K562 (cell line): ENCODE results near the gene DGCR8. TPM values are rescaled to one million over a fixed set of nuclear protein-coding genes. Genes with fewer than 3 reads are reported as not detected.
A peak's percentile ranks its signal among the peaks of the same experiment; 100 is the strongest.

ENCODE experiments used
- ERF ChIP-seq: fragments of 450-650 bp; formaldehyde crosslinking; IDR thresholded peaks from 2 replicates; pipeline ENCODE4 v1.4.0; 2020; ENCODE audit warnings: mild to moderate bottlenecking, mixed read lengths
- MGA ChIP-seq: fragments of 450-650 bp; IDR thresholded peaks from 2 replicates; pipeline ENCODE4 v1.6.1; 2016; ENCODE audit warnings: mild to moderate bottlenecking, moderate library complexity
- PPARD ChIP-seq: fragments of 250-450 bp; sonication (Bioruptor Pico); IDR thresholded peaks from 2 replicates; pipeline ENCODE4 v1.8.0; 2022; ENCODE audit warnings: inconsistent platforms, mild to moderate bottlenecking, moderate library complexity
- PTBP1 ChIP-seq: fragments of 200-400 bp; formaldehyde crosslinking; IDR thresholded peaks from 2 replicates; pipeline ENCODE4 v1.6.1; 2017; ENCODE audit warnings: low read depth, low read length
- ZNF146 ChIP-seq: IDR thresholded peaks from one replicate; pipeline ENCODE4 v1.6.1; 2018; ENCODE audit warnings: missing compliant biosample characterization; ENCODE audit not compliant: unreplicated experiment
- ZNF239 ChIP-seq: fragments of 250-450 bp; sonication (Bioruptor Pico); IDR thresholded peaks from 2 replicates; pipeline ENCODE4 v1.4.0; 2020; ENCODE audit warnings: mild to moderate bottlenecking
- ZNF766 ChIP-seq: fragments of 200-800 bp; sonication (Bioruptor generic); conservative IDR thresholded peaks from 2 replicates; pipeline ENCODE4 v1.6.1; 2016; ENCODE audit warnings: missing genetic modification characterization, missing compliant biosample characterization
- polyA plus RNA-seq, 8 experiments: library from polyadenylated mRNA; depleted of rRNA in 4 of 8; stranded (reverse) in 5 of 8; unstranded in 3 of 8; fragments of >200 nt; fragmentation: Nextera tagmentation in 2 of 8; fragmentation: Illumina TruSeq in 1 of 8; extraction: Ambion mirVana in 2 of 8; extraction: Trizol in 1 of 8; gene quantifications; 2 replicates each; pipeline versions ENCODE4 v1.2.1 to v1.2.3, GENCODE V29; 2011 to 2014; ENCODE audit warnings: inconsistent platforms in 1 of 8, missing spikeins in 1 of 8
- total RNA-seq, 7 experiments: library from RNA; depleted of rRNA in 6 of 7; stranded (reverse); fragments of >200 nt in 6 of 7; fragmentation: Illumina TruSeq in 2 of 7; extraction: Trizol in 2 of 7; gene quantifications; 2 replicates each; pipeline versions ENCODE4 v1.2.1 to v1.2.3, GENCODE V29; 2011 to 2021; ENCODE audit warnings: low replicate concordance in 1 of 7
- TF ChIP-seq, protein P1 (sequence below): fragments of 200-800 bp; sonication (Bioruptor generic); IDR thresholded peaks from 2 replicates; pipeline ENCODE4 v1.6.1; 2017; ENCODE audit warnings: missing genetic modification characterization, missing compliant biosample characterization
- TF ChIP-seq, protein P2 (sequence below): fragments of 200-800 bp; sonication (Bioruptor generic); IDR thresholded peaks from 2 replicates; pipeline ENCODE4 v1.6.1; 2016; ENCODE audit warnings: missing genetic modification characterization, missing compliant biosample characterization

DGCR8 gene
- total and polyA plus RNA-seq, 9 of the 15 experiments (the other 6 are each of a cell fraction or from before 2014, with no cell fraction given) = 5.9 to 144 (median 80.1) TPM

DNA sequence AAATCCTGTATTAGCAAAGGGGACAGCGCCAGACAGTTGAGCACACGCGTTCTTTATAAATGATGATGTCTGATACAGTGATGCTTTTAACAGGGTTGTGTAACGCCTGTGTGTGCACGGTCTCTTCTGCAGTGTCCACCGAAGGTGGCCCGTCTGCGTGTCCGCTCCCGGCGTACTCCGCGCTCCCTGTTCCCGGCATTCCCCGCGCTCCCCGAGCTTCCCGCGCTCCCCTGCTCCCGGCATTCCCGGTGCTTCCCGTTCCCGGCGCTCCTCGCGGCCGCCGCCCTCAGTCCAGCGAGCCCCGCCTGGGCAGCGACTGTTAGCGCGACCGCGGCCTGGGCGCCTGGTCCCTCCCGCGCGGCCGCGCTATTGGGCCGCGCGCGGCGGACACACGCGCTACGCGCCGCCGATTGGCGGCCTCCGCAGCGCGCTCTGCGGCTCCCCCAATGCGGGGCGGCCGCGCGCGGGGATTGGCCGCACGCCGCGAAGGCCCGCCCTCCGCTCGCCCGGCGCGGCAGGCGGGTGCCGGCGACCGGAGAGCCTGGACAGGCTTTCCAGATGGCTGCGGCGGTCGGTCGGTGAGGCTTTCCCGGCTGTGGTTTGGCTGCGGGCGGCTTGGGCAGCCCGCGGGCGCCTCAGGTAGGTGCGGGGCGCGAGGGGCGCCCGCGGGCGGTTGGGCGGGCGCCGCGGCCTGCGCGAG lies at the start of gene DGCR8 (continued):
- TF ChIP-seq ERF (CRISPR knock-in tag) (peak; percentile 98), PTBP1 (no peak), ZNF146 (CRISPR knock-in tag) (no peak), PPARD (CRISPR knock-in tag) (no peak), ZNF766 (no peak), ZNF239 (CRISPR knock-in tag) (peak; percentile 72), MGA (no peak)
- TF ChIP-seq, protein P1, sequence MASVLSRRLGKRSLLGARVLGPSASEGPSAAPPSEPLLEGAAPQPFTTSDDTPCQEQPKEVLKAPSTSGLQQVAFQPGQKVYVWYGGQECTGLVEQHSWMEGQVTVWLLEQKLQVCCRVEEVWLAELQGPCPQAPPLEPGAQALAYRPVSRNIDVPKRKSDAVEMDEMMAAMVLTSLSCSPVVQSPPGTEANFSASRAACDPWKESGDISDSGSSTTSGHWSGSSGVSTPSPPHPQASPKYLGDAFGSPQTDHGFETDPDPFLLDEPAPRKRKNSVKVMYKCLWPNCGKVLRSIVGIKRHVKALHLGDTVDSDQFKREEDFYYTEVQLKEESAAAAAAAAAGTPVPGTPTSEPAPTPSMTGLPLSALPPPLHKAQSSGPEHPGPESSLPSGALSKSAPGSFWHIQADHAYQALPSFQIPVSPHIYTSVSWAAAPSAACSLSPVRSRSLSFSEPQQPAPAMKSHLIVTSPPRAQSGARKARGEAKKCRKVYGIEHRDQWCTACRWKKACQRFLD = no peak
- TF ChIP-seq, protein P2, sequence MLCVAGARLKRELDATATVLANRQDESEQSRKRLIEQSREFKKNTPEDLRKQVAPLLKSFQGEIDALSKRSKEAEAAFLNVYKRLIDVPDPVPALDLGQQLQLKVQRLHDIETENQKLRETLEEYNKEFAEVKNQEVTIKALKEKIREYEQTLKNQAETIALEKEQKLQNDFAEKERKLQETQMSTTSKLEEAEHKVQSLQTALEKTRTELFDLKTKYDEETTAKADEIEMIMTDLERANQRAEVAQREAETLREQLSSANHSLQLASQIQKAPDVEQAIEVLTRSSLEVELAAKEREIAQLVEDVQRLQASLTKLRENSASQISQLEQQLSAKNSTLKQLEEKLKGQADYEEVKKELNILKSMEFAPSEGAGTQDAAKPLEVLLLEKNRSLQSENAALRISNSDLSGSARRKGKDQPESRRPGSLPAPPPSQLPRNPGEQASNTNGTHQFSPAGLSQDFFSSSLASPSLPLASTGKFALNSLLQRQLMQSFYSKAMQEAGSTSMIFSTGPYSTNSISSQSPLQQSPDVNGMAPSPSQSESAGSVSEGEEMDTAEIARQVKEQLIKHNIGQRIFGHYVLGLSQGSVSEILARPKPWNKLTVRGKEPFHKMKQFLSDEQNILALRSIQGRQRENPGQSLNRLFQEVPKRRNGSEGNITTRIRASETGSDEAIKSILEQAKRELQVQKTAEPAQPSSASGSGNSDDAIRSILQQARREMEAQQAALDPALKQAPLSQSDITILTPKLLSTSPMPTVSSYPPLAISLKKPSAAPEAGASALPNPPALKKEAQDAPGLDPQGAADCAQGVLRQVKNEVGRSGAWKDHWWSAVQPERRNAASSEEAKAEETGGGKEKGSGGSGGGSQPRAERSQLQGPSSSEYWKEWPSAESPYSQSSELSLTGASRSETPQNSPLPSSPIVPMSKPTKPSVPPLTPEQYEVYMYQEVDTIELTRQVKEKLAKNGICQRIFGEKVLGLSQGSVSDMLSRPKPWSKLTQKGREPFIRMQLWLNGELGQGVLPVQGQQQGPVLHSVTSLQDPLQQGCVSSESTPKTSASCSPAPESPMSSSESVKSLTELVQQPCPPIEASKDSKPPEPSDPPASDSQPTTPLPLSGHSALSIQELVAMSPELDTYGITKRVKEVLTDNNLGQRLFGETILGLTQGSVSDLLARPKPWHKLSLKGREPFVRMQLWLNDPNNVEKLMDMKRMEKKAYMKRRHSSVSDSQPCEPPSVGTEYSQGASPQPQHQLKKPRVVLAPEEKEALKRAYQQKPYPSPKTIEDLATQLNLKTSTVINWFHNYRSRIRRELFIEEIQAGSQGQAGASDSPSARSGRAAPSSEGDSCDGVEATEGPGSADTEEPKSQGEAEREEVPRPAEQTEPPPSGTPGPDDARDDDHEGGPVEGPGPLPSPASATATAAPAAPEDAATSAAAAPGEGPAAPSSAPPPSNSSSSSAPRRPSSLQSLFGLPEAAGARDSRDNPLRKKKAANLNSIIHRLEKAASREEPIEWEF = no peak
